ENCODE measurements around the gene ADIPOR2.

Gene ADIPOR2

GRCh38 chr12:1776170-1776921 is 85.5 kb downstream of the ADIPOR2 start:
- no peak for DNase-seq (ENCODE audit: low read depth)

GRCh38 chr12:1777798-1778197 is 86.9 kb downstream of the ADIPOR2 start:
- no peak for DNase-seq (ENCODE audit: low read depth)

DNA sequence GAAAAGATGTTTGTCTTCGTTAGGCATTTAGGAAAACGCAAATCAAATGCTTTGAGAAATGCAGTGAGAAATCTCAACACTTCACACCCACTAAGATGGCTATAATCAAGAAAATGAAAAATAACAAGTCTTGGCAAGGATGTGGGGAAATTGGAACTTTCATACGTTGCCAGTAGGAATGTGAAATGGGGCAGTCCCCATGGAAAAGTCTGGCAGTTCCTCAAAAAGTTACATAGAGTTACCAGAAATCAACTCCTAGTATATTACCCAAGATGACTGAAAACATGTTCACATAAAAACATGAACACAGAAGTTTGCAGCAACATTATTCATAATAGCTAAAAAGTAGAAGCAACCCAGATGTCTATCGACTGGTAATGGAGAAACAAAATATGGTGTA is 88.0 kb downstream of the ADIPOR2 start:
- DNase-seq (ENCODE audit: low read depth), result no peak

DNA sequence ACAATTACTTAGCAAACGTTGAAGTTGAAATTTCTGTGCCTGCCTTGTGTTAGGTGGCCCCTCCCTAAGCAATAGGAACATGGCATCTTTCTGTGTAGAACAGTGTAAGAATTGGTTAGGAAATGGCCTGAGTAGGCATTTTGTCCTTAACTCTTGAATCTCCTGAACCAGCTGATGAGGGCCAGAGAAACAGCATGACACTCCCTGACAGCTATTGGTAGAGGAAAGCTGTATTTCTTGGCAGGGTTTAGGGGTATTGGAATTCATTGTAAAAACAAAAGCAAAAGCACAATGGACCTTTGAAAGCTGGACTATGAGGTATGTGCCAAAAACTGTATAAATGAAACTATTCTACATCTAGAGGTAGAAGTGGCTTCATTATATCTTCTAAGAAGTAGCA is 88.9 kb downstream of the ADIPOR2 start:
- no peak for DNase-seq (ENCODE audit: low read depth)

GRCh38 chr12:1781772-1782171 is 90.9 kb downstream of the ADIPOR2 start:
- DNase-seq (ENCODE audit: low read depth), result no peak

DNA sequence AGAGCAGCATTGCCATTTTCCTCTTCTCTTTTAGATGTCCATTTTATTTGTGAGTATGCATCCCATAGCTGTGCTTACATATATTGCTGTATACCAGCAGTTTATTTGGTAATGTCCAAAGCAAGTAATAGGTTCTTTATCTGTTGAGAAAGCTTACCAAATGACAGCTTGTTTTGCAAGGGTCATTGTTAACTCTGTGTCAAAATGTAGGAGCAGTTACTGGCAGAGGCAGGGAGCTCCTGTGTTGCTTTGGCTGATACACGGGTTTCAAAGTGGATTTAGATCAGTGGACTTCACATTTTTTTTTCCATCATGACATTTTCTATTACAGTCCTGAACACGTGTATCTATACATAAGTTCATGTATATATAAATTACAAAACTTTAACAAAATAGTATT is 91.3 kb downstream of the ADIPOR2 start:
- no peak for DNase-seq (ENCODE audit: low read depth)

- DNase-seq (ENCODE audit: low read depth), result no peak
These were observed 96.8 kb downstream of the ADIPOR2 start for GRCh38 chr12:1787714-1788113.

DNA sequence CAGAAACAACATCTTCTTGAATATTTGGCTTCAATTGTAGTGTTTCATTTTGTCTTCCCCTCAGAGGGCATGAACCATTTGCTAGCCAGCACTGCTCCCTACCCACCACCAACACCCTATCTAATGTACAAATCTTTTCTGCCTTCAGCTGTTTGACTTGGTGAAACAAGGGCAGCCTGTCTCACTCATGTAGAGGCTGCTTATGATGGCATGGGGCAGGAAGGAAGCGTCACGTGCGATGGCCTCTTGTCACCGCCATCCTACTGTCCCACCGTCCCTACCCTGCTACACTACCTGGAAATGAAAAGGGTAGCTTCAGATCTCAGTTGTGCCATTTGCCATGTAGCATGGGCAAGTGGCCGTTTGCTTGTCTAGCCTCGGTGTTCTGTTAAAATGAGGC is 99.6 kb downstream of the ADIPOR2 start:
- DNase-seq (ENCODE audit: low read depth), result no peak

GRCh38 chr12:1791104-1791841 is 100.4 kb downstream of the ADIPOR2 start:
- DNase-seq (ENCODE audit: low read depth), result peak; percentile 53

- DNase-seq (ENCODE audit: low read depth), result no peak
These were observed 101.5 kb downstream of the ADIPOR2 start for GRCh38 chr12:1792406-1792805.

GRCh38 chr12:1793426-1794210 is 102.7 kb downstream of the ADIPOR2 start:
- no peak for DNase-seq (ENCODE audit: low read depth)

DNA sequence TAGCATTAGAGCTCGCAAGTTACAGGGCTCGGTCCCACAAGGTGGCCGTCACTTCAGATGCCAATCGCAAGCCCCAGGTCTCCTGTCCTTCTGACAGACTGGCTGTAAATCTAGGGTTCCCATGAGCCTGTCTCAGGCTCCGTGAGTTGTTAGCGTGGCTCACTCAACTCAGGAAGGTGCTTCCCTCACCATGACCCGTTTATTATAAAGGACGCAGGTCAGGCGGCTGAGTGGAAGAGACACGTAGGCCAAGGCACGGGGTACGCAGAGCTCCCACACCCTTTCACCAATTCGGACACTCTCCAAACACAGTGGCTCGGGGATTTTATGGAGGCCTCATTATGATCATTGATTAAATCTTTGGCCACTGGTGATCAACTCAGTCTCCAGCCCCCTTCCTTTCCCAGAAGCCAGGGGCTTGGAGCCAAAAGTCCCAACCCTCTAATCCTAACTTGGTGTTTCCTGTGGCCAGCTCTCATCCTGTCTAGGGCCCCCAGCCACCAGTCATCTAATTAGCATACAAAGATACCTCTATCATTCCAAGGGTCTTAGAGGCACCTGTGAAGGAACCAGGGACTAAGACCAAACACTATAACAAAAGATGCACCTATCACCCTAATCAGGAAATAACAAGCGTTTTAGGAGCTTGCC is 103.7 kb downstream of the ADIPOR2 start:
- DNase-seq (ENCODE audit: low read depth), result no peak

DNA sequence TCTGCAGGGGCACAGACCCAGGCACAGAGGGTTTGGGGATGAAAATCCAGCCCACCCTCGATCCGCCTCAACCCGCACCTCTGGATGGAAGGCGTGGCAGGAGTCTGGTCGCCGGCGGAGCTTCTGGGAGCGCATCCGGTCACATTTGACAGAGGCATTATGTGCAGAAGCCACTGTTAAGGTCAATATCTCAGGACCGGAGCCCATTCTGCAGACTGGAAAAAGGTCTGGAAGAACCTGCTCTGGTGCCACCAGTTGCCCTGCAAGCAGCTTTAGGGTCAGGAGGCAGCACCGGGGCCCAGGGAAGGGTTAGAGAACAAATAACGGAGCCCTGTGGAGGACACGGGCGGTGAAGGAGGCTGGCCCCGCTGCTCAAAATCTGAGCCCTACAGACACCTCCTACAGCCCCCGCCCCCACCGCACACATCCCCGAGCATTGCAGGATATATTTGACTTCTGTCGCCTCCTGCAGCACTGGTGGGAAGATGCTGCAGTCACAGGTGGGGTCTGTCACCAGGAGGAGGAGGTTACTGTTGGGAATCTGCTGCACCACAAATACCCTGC is 104.4 kb downstream of the ADIPOR2 start:
- no peak for DNase-seq (ENCODE audit: low read depth)

DNA sequence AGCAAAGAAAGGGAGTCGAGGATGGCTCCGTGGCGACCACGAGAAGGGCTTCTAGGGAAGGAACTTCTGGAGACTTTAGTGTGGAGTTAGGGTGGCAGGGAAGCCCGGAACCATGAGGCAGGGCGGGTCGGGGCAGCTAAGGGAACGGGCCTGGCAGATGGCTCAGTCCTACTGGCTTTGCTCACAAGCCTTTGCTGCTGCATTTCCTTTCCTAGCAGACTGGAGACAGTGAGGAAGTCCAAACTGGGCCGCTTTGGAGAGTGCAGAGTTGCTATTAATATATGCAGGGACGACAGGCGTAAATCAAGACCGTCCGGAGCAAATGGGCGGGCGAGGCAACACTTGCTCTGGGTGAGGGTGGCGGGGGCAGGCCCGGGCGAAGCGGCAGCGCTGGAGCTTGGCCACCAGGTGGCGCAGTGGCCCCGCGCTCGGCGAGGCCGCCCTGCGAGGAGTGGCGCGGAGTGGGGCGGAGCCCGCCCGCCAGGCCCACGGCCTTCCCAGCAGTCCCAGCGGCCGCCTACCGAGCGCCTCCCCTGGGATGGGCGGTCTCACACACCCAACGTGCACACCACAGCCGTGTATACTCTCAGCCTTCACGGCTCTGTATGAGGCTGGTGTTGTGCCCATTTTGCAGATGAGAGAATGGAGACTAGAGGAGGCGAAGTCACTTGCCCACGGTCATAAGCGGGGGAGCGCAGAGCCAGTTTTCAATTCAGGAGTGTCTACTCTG is 105.1 kb downstream of the ADIPOR2 start:
- DNase-seq (ENCODE audit: low read depth), result peak; percentile 89

GRCh38 chr12:1796515-1797010 is 105.7 kb downstream of the ADIPOR2 start:
- no peak for DNase-seq (ENCODE audit: low read depth)

DNA sequence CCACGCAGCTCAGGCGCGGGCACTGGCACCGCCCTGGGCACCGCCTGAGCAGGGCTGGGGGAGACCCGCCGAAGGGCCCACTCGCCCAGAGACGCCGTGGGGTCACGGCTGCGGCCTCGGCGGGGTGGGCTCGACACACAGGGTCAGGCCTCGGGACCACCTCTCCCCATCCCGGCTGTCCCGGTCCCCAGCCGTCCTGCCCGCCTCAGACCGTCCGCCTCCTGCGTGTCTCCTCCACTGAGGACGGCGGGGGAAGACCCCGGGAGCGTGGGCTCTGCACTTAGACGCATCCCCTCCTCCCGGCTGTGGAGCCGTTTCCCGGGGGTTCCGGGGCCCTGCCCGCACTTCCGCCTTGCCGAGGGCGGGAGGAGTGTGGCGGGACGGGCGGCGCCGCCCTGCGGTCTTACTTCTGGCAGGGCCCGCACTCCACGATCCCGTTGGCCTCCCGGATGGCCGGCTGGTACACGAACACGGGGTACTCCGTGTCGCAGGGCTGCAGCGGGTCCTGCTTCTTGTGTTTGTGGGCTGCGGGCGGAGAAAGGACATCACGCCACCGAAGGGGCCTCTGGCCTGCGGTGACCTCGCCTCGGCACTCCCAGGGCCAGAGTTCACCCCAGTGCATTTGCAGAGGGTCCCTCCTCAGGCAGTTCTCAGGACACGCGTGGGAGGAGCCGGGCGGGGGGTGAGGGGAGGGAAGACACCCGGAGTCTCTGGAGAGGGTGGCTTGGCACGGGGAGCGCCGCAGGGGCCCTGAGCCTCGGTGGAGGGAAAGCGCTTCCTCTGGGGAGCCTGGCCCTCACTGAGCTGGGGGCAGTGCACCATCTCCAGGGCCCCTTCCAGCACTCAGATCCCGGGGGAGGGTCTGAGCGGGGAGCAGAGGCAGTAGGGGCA is 106.4 kb downstream of the ADIPOR2 start:
- DNase-seq (ENCODE audit: low read depth), result peak; percentile 42

GRCh38 chr12:1797991-1798640 is 107.2 kb downstream of the ADIPOR2 start:
- DNase-seq (ENCODE audit: low read depth), result no peak

GRCh38 chr12:1798641-1799020 is 107.8 kb downstream of the ADIPOR2 start:
- no peak for DNase-seq (ENCODE audit: low read depth)

Measured in T follicular helper cell (primary cell).